Liver (tissue), 9 donors: ENCODE data around the gene TTYH1. TPM values are rescaled to one million over a fixed set of nuclear protein-coding genes. Genes with fewer than 3 reads are reported as not detected.

Source experiments
- DNase-seq: peaks from one replicate; pipeline ENCODE4 v3.0.0-alpha.2; 2017; ENCODE audit warnings: low spot score
- H3K27ac ChIP-seq, 2 donors: one replicate each; pipeline ENCODE4 v1.7.0; 2013; ENCODE audit warnings: inconsistent platforms in 2 of 2, low read length in 2 of 2, control low read depth in 1 of 2, low read depth in 1 of 2, mild to moderate bottlenecking in 1 of 2
- H3K27me3 ChIP-seq, 4 donors: one replicate each; pipeline versions ENCODE4 v1.6.1 to v1.7.0; 2013; ENCODE audit warnings: low read length in 3 of 4, inconsistent platforms in 1 of 4, mild to moderate bottlenecking in 1 of 4, moderate library complexity in 1 of 4; ENCODE audit not compliant: control insufficient read depth in 4 of 4, insufficient read depth in 4 of 4
- H3K36me3 ChIP-seq, 4 donors: one replicate each; pipeline versions ENCODE4 v1.6.1 to v1.7.0; 2013; ENCODE audit warnings: low read length in 3 of 4, mild to moderate bottlenecking in 3 of 4, low read depth in 1 of 4, moderate library complexity in 1 of 4; ENCODE audit not compliant: control insufficient read depth in 4 of 4, insufficient read depth in 3 of 4
- H3K4me1 ChIP-seq, 4 donors: one replicate each; pipeline versions ENCODE4 v1.6.1 to v1.7.0; 2013; ENCODE audit warnings: low read length in 3 of 4, mild to moderate bottlenecking in 3 of 4, moderate library complexity in 1 of 4; ENCODE audit not compliant: control insufficient read depth in 4 of 4, insufficient read depth in 4 of 4
- H3K4me3 ChIP-seq, 3 donors: one replicate each; pipeline versions ENCODE4 v1.6.1 to v1.7.0; 2013; ENCODE audit warnings: low read length in 3 of 3, control low read depth in 1 of 3, low read depth in 1 of 3, mild to moderate bottlenecking in 1 of 3
- H3K9ac ChIP-seq, 2 donors: one replicate each; pipeline ENCODE4 v1.7.0; 2013; ENCODE audit warnings: low read length in 2 of 2, mild to moderate bottlenecking in 2 of 2, moderate library complexity in 2 of 2, control low read depth in 1 of 2, low read depth in 1 of 2
- H3K9me3 ChIP-seq, 4 donors: one replicate each; pipeline versions ENCODE4 v1.6.1 to v1.7.0; 2013; ENCODE audit warnings: low read length in 3 of 4; ENCODE audit not compliant: control insufficient read depth in 4 of 4
- CTCF ChIP-seq: fragments of 150-350 bp; IDR thresholded peaks from 2 replicates; pipeline ENCODE4 v1.5.1; 2017; ENCODE audit warnings: improper control_type of control experiment, low read depth, low read length; ENCODE audit not compliant: missing input control
- FOXA1 ChIP-seq: IDR thresholded peaks from 2 replicates; pipeline ENCODE4 v1.6.1; 2016; ENCODE audit warnings: antibody characterized with exemption
- FOXA2 ChIP-seq: IDR thresholded peaks from 2 replicates; pipeline ENCODE4 v1.6.1; 2016; ENCODE audit warnings: antibody characterized with exemption
- GABPA ChIP-seq, 2 donors: IDR thresholded peaks in 1 of 2; conservative IDR thresholded peaks in 1 of 2; 2 replicates each; pipeline ENCODE4 v1.6.1; 2016; ENCODE audit warnings: antibody characterized with exemption in 2 of 2, mild to moderate bottlenecking in 1 of 2, moderate library complexity in 1 of 2
- HNF4A ChIP-seq, 2 donors: conservative IDR thresholded peaks; 2 replicates each; pipeline ENCODE4 v1.6.1; 2016; ENCODE audit warnings: antibody characterized with exemption in 2 of 2, mild to moderate bottlenecking in 2 of 2
- HNF4G ChIP-seq: IDR thresholded peaks from 2 replicates; pipeline ENCODE4 v1.6.1; 2016; ENCODE audit warnings: antibody characterized with exemption
- JUND ChIP-seq, 2 donors: IDR thresholded peaks; 2 replicates each; pipeline ENCODE4 v1.6.1; 2016; ENCODE audit warnings: antibody characterized with exemption in 2 of 2
- RAD21 ChIP-seq, 2 donors: IDR thresholded peaks; 2 replicates each; pipeline ENCODE4 v1.6.1; 2016; ENCODE audit warnings: antibody characterized with exemption in 2 of 2, mild to moderate bottlenecking in 2 of 2
- RXRA ChIP-seq, 2 donors: IDR thresholded peaks; 2 replicates each; pipeline ENCODE4 v1.6.1; 2017 to 2018; ENCODE audit warnings: antibody characterized with exemption in 2 of 2, mild to moderate bottlenecking in 1 of 2
- SP1 ChIP-seq: IDR thresholded peaks from 2 replicates; pipeline ENCODE4 v1.6.1; 2018; ENCODE audit warnings: antibody characterized with exemption, mild to moderate bottlenecking
- TAF1 ChIP-seq: conservative IDR thresholded peaks from 2 replicates; pipeline ENCODE4 v1.6.1; 2016; ENCODE audit warnings: antibody characterized with exemption, mild to moderate bottlenecking
- YY1 ChIP-seq: IDR thresholded peaks from 2 replicates; pipeline ENCODE4 v1.6.1; 2016; ENCODE audit warnings: antibody characterized with exemption, mild to moderate bottlenecking
- ZBTB33 ChIP-seq: IDR thresholded peaks from 2 replicates; pipeline ENCODE4 v1.6.1; 2016; ENCODE audit warnings: antibody characterized with exemption
- WGBS: extraction: QIAGEN DNeasy Blood & Tissue Kit; methylation state at CpG from one replicate; pipeline ENCODE4 v1.1.7; 2013; 5-methylcytosine and 5-hydroxymethylcytosine counted together
- polyA plus RNA-seq, 2 donors: library from polyadenylated mRNA; stranded (reverse) in 1 of 2; unstranded in 1 of 2; fragments of 200-250 nt in 1 of 2; fragments of >200 nt in 1 of 2; fragmentation: Nextera tagmentation in 1 of 2; extraction: Ambion mirVana in 1 of 2; gene quantifications; one replicate each; pipeline versions ENCODE4 v1.2.1 to v1.2.3, GENCODE V29; 2013 to 2015
- total RNA-seq, 2 donors: library from RNA; depleted of rRNA; stranded (reverse); fragments of >200 nt; gene quantifications; one replicate each; pipeline ENCODE4 v1.2.3, GENCODE V29; 2014
- TF ChIP-seq, protein P1 (sequence below): IDR thresholded peaks from 2 replicates; pipeline ENCODE4 v1.6.1; 2016; ENCODE audit warnings: antibody characterized with exemption
- donor health status: healthy.
- donor health status: healthy.
- donor health status: healthy.
- donor health status: healthy.
- donor health status: healthy.

Gene TTYH1
- total and polyA plus RNA-seq, 4 donors: 0.28 to 1.1 (median 0.61) TPM

DNA sequence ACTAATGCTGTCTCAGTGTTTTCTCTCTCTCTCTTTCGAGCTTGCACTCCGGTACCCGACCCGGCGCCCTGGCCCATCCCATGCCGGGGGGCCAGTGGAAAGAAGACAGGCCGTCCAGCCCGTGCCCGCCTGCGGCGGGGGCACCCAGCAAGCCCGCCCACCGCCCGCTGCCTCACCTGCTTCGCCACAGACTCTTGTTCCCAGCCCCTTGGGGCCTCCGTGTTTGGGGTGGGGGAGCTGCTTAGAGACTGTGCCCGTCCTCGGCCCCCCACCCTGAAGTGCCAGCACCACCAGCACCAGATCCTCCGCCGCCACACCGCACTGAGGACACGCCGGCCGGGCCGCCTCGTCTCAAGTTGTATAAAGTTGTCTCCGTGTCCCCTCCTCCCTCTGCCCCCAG is 45.9 kb downstream of the TTYH1 start:
- Histone ChIP-seq H3K36me3 (peaks cover 23 to 53% (median 42%) of the 10 kb centered on the region in 4 donors), H3K9me3 (no peaks in the 10 kb centered on the region), H3K27ac (no peak overlapping the region), H3K27me3 (no peaks in the 10 kb centered on the region), H3K4me1 (peaks cover 8 to 26% (median 17%) of the 10 kb centered on the region in 4 donors), H3K4me3 (no peak overlapping the region), H3K9ac (no peak overlapping the region)
- WGBS: 88% methylated on average over 27 of the region's 27 CpGs
- no peak for TF ChIP-seq TAF1
- TF ChIP-seq RXRA (IDR thresholded peaks at IDR 0.05): no peak
- TF ChIP-seq SP1: no peak
- TF ChIP-seq YY1: no peak
- TF ChIP-seq CTCF: no peak
- TF ChIP-seq RAD21 (IDR thresholded peaks at IDR 0.05): no peak
- TF ChIP-seq JUND (IDR thresholded peaks at IDR 0.05): no peak
- no peak for TF ChIP-seq HNF4G
- TF ChIP-seq HNF4A (conservative IDR thresholded peaks at IDR 0.05): no peak
- TF ChIP-seq ZBTB33: no peak
- TF ChIP-seq GABPA (IDR thresholded peaks at IDR 0.05 in 1 of 2, conservative IDR thresholded peaks at IDR 0.05 in 1 of 2): no peak
- DNase-seq: no peak

- DNase-seq: no peak
- peaks cover 8 to 26% (median 17%) of the 10 kb centered on the region in 4 donors for H3K4me1 ChIP-seq
Measured at GRCh38 chr19:54461613-54462012, 46.3 kb downstream of the TTYH1 start.

More at GRCh38 chr19:54461613-54462012, 46.3 kb downstream of the TTYH1 start:
- no peak overlapping the region for H3K27ac ChIP-seq
- H3K9ac ChIP-seq: no peak overlapping the region
- no peaks in the 10 kb centered on the region for H3K9me3 ChIP-seq
- peaks cover 19 to 49% (median 38%) of the 10 kb centered on the region in 4 donors for H3K36me3 ChIP-seq
- no peak overlapping the region for H3K4me3 ChIP-seq
- no peak for TF ChIP-seq FOXA1
- TF ChIP-seq, protein P1, sequence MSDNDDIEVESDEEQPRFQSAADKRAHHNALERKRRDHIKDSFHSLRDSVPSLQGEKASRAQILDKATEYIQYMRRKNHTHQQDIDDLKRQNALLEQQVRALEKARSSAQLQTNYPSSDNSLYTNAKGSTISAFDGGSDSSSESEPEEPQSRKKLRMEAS: no peak
- TF ChIP-seq FOXA2: no peak
- TF ChIP-seq GABPA (IDR thresholded peaks at IDR 0.05 in 1 of 2, conservative IDR thresholded peaks at IDR 0.05 in 1 of 2): no peak
- TF ChIP-seq CTCF: no peak
- no peaks in the 10 kb centered on the region for H3K27me3 ChIP-seq
- WGBS: 63% methylated on average over 3 of the region's 3 CpGs
